Astrocyte (in vitro differentiated cells and primary cell): ENCODE data around the gene GLYR1. TPM values are rescaled to one million over a fixed set of nuclear protein-coding genes. Genes with fewer than 3 reads are reported as not detected.
A peak's percentile ranks its signal among the peaks of the same experiment; 100 is the strongest.

Experiments
- DNase-seq: peaks from one replicate; pipeline ENCODE4 v3.0.0-alpha.2; 2010; ENCODE audit warnings: low read depth
- FAIRE-seq: peaks from 2 replicates; lab custom pipeline; 2011; peaks lifted over from hg19 to GRCh38; lab: Jason Lieb, UNC
- H2AFZ ChIP-seq: 2 replicates; pipeline ENCODE4 v1.6.0; 2012; ENCODE audit warnings: low read depth, low read length, inconsistent platforms
- H3K27ac ChIP-seq: 2 replicates; pipeline ENCODE4 v1.5.1; 2011; ENCODE audit warnings: low read depth, low read length, inconsistent platforms
- H3K27me3 ChIP-seq: 2 replicates; pipeline ENCODE4 v1.6.0; 2011; ENCODE audit warnings: low read length, inconsistent platforms; ENCODE audit not compliant: insufficient read depth
- H3K36me3 ChIP-seq: 2 replicates; pipeline ENCODE4 v1.5.1; 2011; ENCODE audit warnings: low read length, inconsistent platforms; ENCODE audit not compliant: insufficient read depth
- H3K4me1 ChIP-seq: 2 replicates; pipeline ENCODE4 v1.5.1; 2011; ENCODE audit warnings: low read length, inconsistent platforms; ENCODE audit not compliant: insufficient read depth
- H3K4me2 ChIP-seq: 2 replicates; pipeline ENCODE4 v1.6.0; 2012; ENCODE audit warnings: low read length, inconsistent platforms
- H3K4me3 ChIP-seq: 2 replicates; pipeline ENCODE4 v1.5.1; 2011; ENCODE audit warnings: low read depth, mild to moderate bottlenecking, low read length, inconsistent platforms; ENCODE audit not compliant: insufficient read depth
- H3K79me2 ChIP-seq: 2 replicates; pipeline ENCODE4 v1.6.0; 2012; ENCODE audit warnings: mild to moderate bottlenecking, low read length, inconsistent platforms; ENCODE audit not compliant: insufficient read depth
- H3K9ac ChIP-seq: 2 replicates; pipeline ENCODE4 v1.6.0; 2012; ENCODE audit warnings: mild to moderate bottlenecking, low read length, inconsistent platforms
- H3K9me3 ChIP-seq: 2 replicates; pipeline ENCODE4 v1.5.1; 2012; ENCODE audit warnings: low read depth, mild to moderate bottlenecking, low read length, inconsistent platforms; ENCODE audit not compliant: insufficient read depth
- H4K20me1 ChIP-seq: 2 replicates; pipeline ENCODE4 v1.6.0; 2012; ENCODE audit warnings: low read length, inconsistent platforms; ENCODE audit not compliant: insufficient read depth
- H3K27ac Mint-ChIP-seq: one replicate; pipeline ENCODE4 v1.8.0; 2021; ENCODE audit warnings: mild to moderate bottlenecking, mixed read lengths; ENCODE audit not compliant: unreplicated experiment
- H3K27me3 Mint-ChIP-seq: one replicate; pipeline ENCODE4 v1.8.0; 2021; ENCODE audit warnings: low read depth, mixed read lengths; ENCODE audit not compliant: unreplicated experiment
- H3K36me3 Mint-ChIP-seq: one replicate; pipeline ENCODE4 v1.8.0; 2021; ENCODE audit warnings: low read depth, mixed read lengths; ENCODE audit not compliant: unreplicated experiment
- H3K4me1 Mint-ChIP-seq: one replicate; pipeline ENCODE4 v1.8.0; 2021; ENCODE audit warnings: low read depth, mixed read lengths; ENCODE audit not compliant: unreplicated experiment
- H3K4me3 Mint-ChIP-seq: one replicate; pipeline ENCODE4 v1.8.0; 2021; ENCODE audit warnings: mild to moderate bottlenecking, moderate library complexity, mixed read lengths; ENCODE audit not compliant: unreplicated experiment
- H3K9me3 Mint-ChIP-seq: one replicate; pipeline ENCODE4 v1.8.0; 2021; ENCODE audit warnings: mild to moderate bottlenecking, mixed read lengths; ENCODE audit not compliant: unreplicated experiment
- CTCF ChIP-seq: IDR thresholded peaks from 2 replicates; pipeline ENCODE4 v1.5.1; 2011; ENCODE audit warnings: low read depth, mild to moderate bottlenecking, inconsistent platforms, low read length, moderate library complexity; ENCODE audit not compliant: insufficient read depth
- EZH2 ChIP-seq: IDR thresholded peaks from 2 replicates; pipeline ENCODE4 v1.6.1; 2012; ENCODE audit warnings: mild to moderate bottlenecking, low read length, inconsistent platforms; ENCODE audit not compliant: insufficient read depth
- total RNA-seq: library from RNA; stranded (reverse); gene quantifications from 2 replicates; pipeline ENCODE4 v1.2.1, GENCODE V29; 2021

GLYR1 gene
- total RNA-seq, 1 donor from 2014 or later: 77.8 TPM

- Histone ChIP-seq H3K79me2 (no peaks in the 10 kb centered on the region), H3K36me3 (peaks cover 23% of the 10 kb centered on the region), H3K4me1 (peaks cover 20% of the 10 kb centered on the region), H2AFZ (no peak overlapping the region), H3K4me2 (no peak overlapping the region), H3K9me3 (no peaks in the 10 kb centered on the region), H3K27me3 (no peaks in the 10 kb centered on the region), H3K9ac (no peak overlapping the region), H4K20me1 (peaks cover 53% of the 10 kb centered on the region), H3K27ac (no peak overlapping the region), H3K4me3 (no peak overlapping the region)
- TF ChIP-seq EZH2 (no peak), CTCF (no peak)
- H3K27me3 Mint-ChIP-seq: no peaks in the 10 kb centered on the region
- no peak for FAIRE-seq
- peak overlapping the region; percentile 77 for H3K27ac Mint-ChIP-seq
- no peak for DNase-seq
- H3K9me3 Mint-ChIP-seq: no peaks in the 10 kb centered on the region
- no peak overlapping the region for H3K4me3 Mint-ChIP-seq
- peaks cover 48% of the 10 kb centered on the region for H3K36me3 Mint-ChIP-seq
- peaks cover 39% of the 10 kb centered on the region for H3K4me1 Mint-ChIP-seq
These were observed 38.1 kb upstream of the GLYR1 start for GRCh38 chr16:4884972-4885874.

- peak overlapping the region; percentile 45 for H3K4me3 Mint-ChIP-seq
- peaks cover 39% of the 10 kb centered on the region for H3K4me1 Mint-ChIP-seq
- FAIRE-seq (no peak), DNase-seq (no peak)
- Histone ChIP-seq H3K4me3 (no peak overlapping the region), H3K4me1 (peaks cover 20% of the 10 kb centered on the region), H3K4me2 (no peak overlapping the region), H3K9me3 (no peaks in the 10 kb centered on the region), H3K27ac (no peak overlapping the region), H3K79me2 (no peaks in the 10 kb centered on the region), H3K36me3 (peaks cover 32% of the 10 kb centered on the region), H4K20me1 (peaks cover 57% of the 10 kb centered on the region), H3K9ac (no peak overlapping the region), H3K27me3 (no peaks in the 10 kb centered on the region), H2AFZ (no peak overlapping the region)
- TF ChIP-seq CTCF (no peak), EZH2 (no peak)
- H3K27me3 Mint-ChIP-seq: no peaks in the 10 kb centered on the region
- no peaks in the 10 kb centered on the region for H3K9me3 Mint-ChIP-seq
- H3K36me3 Mint-ChIP-seq: peaks cover 48% of the 10 kb centered on the region
- H3K27ac Mint-ChIP-seq: no peak overlapping the region
These were observed 37.1 kb upstream of the GLYR1 start for GRCh38 chr16:4884209-4884608.

GRCh38 chr16:4883501-4883900, 36.4 kb upstream of the GLYR1 start:
- Histone ChIP-seq H3K9ac (no peak overlapping the region), H3K4me1 (peaks cover 20% of the 10 kb centered on the region), H3K79me2 (no peaks in the 10 kb centered on the region), H4K20me1 (peaks cover 64% of the 10 kb centered on the region), H3K4me3 (no peak overlapping the region), H3K9me3 (no peaks in the 10 kb centered on the region), H3K27me3 (no peaks in the 10 kb centered on the region), H2AFZ (no peak overlapping the region), H3K36me3 (peaks cover 37% of the 10 kb centered on the region), H3K4me2 (no peak overlapping the region), H3K27ac (no peak overlapping the region)
- TF ChIP-seq EZH2: no peak
- TF ChIP-seq CTCF: no peak
- DNase-seq (no peak), FAIRE-seq (no peak)
- Mint-ChIP-seq H3K36me3 (peaks cover 50% of the 10 kb centered on the region), H3K9me3 (no peaks in the 10 kb centered on the region), H3K27ac (no peak overlapping the region), H3K27me3 (no peaks in the 10 kb centered on the region), H3K4me3 (no peak overlapping the region), H3K4me1 (peaks cover 39% of the 10 kb centered on the region)
